GM12878 (cell line): ENCODE results near the gene NIN. TPM values are rescaled to one million over a fixed set of nuclear protein-coding genes. Genes with fewer than 3 reads are reported as not detected.

Experiments used
- ATAC-seq: fragments of 200-7000 bp; cut with Tn5 transposase; 3 replicates; pipeline ENCODE4 v1.9.1; 2020; ENCODE audit warnings: mild to moderate bottlenecking, moderate library complexity
- BruUV-seq: library from RNA; stranded (reverse); fragments of 400-500 nt; replicated peaks from 2 replicates; lab custom pipeline; 2021; lab: Mats Ljungman, UMichigan
- CTCF ChIA-PET: fragments of 300-600 bp; sonication (Branson Sonifier 250); formaldehyde crosslinking; extraction: SDS; loops from one replicate; lab custom pipeline; 2021; ENCODE audit warnings: inconsistent platforms; lab: Yijun Ruan, JAX
- POLR2A ChIA-PET: fragments of 350-600 bp; formaldehyde crosslinking; extraction: SDS; loops from one replicate; lab custom pipeline; 2021; ENCODE audit warnings: inconsistent platforms; lab: Charles Lee
- RAD21 ChIA-PET: fragments of 300-600 bp; sonication (Branson Sonifier 250); formaldehyde crosslinking; loops from one replicate; lab custom pipeline; 2023; ENCODE audit warnings: antibody characterized with exemption; ENCODE audit not compliant: unreplicated experiment; lab: Charles Lee
- SMC1A ChIA-PET: fragments of 300-600 bp; sonication (Branson Sonifier 250); formaldehyde crosslinking; loops from one replicate; lab custom pipeline; 2023; ENCODE audit not compliant: unreplicated experiment, uncharacterized antibody; lab: Charles Lee
- DNase-seq: peaks from one replicate; pipeline ENCODE4 v3.0.0-alpha.2; 2011; ENCODE audit warnings: low read depth, low spot score
- FAIRE-seq: peaks from 3 replicates; lab custom pipeline; 2011; peaks lifted over from hg19 to GRCh38; lab: Jason Lieb, UNC
- H2AFZ ChIP-seq: 2 replicates; pipeline ENCODE4 v1.6.0; 2011; ENCODE audit warnings: low read depth, low read length, control low read depth; ENCODE audit not compliant: control insufficient read depth
- H3K27ac ChIP-seq: 2 replicates; pipeline ENCODE4 v1.5.1; 2011; ENCODE audit warnings: control low read depth; ENCODE audit not compliant: control insufficient read depth, insufficient read depth
- H3K27me3 ChIP-seq, 2 experiments: replicated peaks in 1 of 2; 2 replicates each; pipeline versions ENCODE4 v1.6.0 to v1.6.1; 2011; ENCODE audit warnings: low read length in 1 of 2; ENCODE audit not compliant: control insufficient read depth in 2 of 2, insufficient read depth in 2 of 2
- H3K36me3 ChIP-seq, 2 experiments: 2 replicates each; pipeline ENCODE4 v1.5.1; 2011; ENCODE audit warnings: low read length in 1 of 2; ENCODE audit not compliant: control insufficient read depth in 2 of 2, insufficient read depth in 2 of 2
- H3K4me1 ChIP-seq: 2 replicates; pipeline ENCODE4 v1.6.1; 2011; ENCODE audit warnings: mild to moderate bottlenecking, low read length, moderate library complexity, mixed read lengths; ENCODE audit not compliant: control insufficient read depth, insufficient read depth
- H3K4me2 ChIP-seq: 2 replicates; pipeline ENCODE4 v1.6.0; 2011; ENCODE audit warnings: control low read depth; ENCODE audit not compliant: control insufficient read depth, insufficient read depth
- H3K4me3 ChIP-seq: fragments of 200-600 bp; sonication (generic); 2 replicates; pipeline ENCODE4 v1.5.1; 2016
- H3K79me2 ChIP-seq: 2 replicates; pipeline ENCODE4 v1.6.0; 2011; ENCODE audit warnings: low read length; ENCODE audit not compliant: control insufficient read depth, insufficient read depth
- H3K9ac ChIP-seq: 2 replicates; pipeline ENCODE4 v1.8.0; 2011; ENCODE audit warnings: low read length, control low read depth, mixed read lengths; ENCODE audit not compliant: control insufficient read depth, insufficient read depth
- H3K9me3 ChIP-seq: replicated peaks from 3 replicates; pipeline ENCODE4 v1.5.1; 2011; ENCODE audit warnings: mild to moderate bottlenecking, low read length; ENCODE audit not compliant: control insufficient read depth, insufficient read depth
- H4K20me1 ChIP-seq: 2 replicates; pipeline ENCODE4 v1.6.0; 2011; ENCODE audit not compliant: control insufficient read depth, insufficient read depth
- CBX5 ChIP-seq: sonication (generic); IDR thresholded peaks from 2 replicates; pipeline ENCODE4 v1.6.1; 2016; ENCODE audit warnings: low read depth, moderate library complexity, mild to moderate bottlenecking, inconsistent platforms
- CHD1 ChIP-seq: IDR thresholded peaks from 2 replicates; pipeline ENCODE4 v1.6.1; 2012; ENCODE audit warnings: low read depth, low read length, improper control_type of control experiment
- CUX1 ChIP-seq: IDR thresholded peaks from 2 replicates; pipeline ENCODE4 v1.6.1; 2012; ENCODE audit warnings: improper control_type of control experiment, low read depth, low read length; ENCODE audit not compliant: insufficient replicate concordance
- MTA3 ChIP-seq: IDR thresholded peaks from 2 replicates; pipeline ENCODE4 v1.6.1; 2012; ENCODE audit warnings: low read length, inconsistent platforms, borderline replicate concordance
- RB1 ChIP-seq: fragments of 450-650 bp; formaldehyde crosslinking; IDR thresholded peaks from 2 replicates; pipeline ENCODE4 v1.6.1; 2017; ENCODE audit warnings: mild to moderate bottlenecking, borderline replicate concordance
- SREBF1 ChIP-seq: IDR thresholded peaks from 2 replicates; pipeline ENCODE4 v1.6.1; 2012; ENCODE audit warnings: mild to moderate bottlenecking, low read length
- ZNF274 ChIP-seq: IDR thresholded peaks from one replicate; pipeline ENCODE4 v1.8.0; 2011; ENCODE audit not compliant: insufficient read length, insufficient read depth
- WGBS: methylation state at CpG from one replicate; pipeline ENCODE4 v1.1.6; 2016; ENCODE audit warnings: low lambda C conversion rate; ENCODE audit not compliant: insufficient replicate concordance, insufficient coverage; ENCODE audit errors: missing lambda C conversion rate; 5-methylcytosine and 5-hydroxymethylcytosine counted together
- in situ Hi-C: fragments of 300-500 bp; cut with MboI; formaldehyde crosslinking; loops from 9 replicates; pipeline ENCODE4 v1.14.3; 2018; ENCODE audit warnings: mixed read lengths
- intact Hi-C: fragments of 100-400 bp; cut with micrococcal nuclease; formaldehyde crosslinking; loops from one replicate; pipeline ENCODE4 v1.14.2; 2022; ENCODE audit not compliant: unreplicated experiment
- polyA plus RNA-seq, 11 experiments: library from polyadenylated mRNA; depleted of rRNA in 4 of 11; unstranded in 6 of 11; stranded (reverse) in 5 of 11; fragments of >200 nt; fragmentation: Nextera tagmentation in 4 of 11; fragmentation: Illumina TruSeq in 1 of 11; extraction: Ambion mirVana in 4 of 11; extraction: Trizol in 1 of 11; gene quantifications; 1 replicate in 1 of 11; 2 replicates in 10 of 11; pipeline versions ENCODE4 v1.2.1 to v1.2.3, GENCODE V29; 2011 to 2016; ENCODE audit warnings: inconsistent platforms in 2 of 11, missing spikeins in 2 of 11, low read depth in 1 of 11
- total RNA-seq, 4 experiments: library from RNA; depleted of rRNA in 3 of 4; stranded (reverse); fragments of >200 nt in 3 of 4; fragmentation: Illumina TruSeq in 1 of 4; extraction: Trizol in 1 of 4; gene quantifications; 2 replicates each; pipeline versions ENCODE4 v1.2.1 to v1.2.3, GENCODE V29; 2013 to 2021

NIN gene
- total and polyA plus RNA-seq, 10 of the 15 experiments (the other 5 are each of a cell fraction or from before 2014, with no cell fraction given) = 16.2 to 135 (median 70.3) TPM

GRCh38 chr14:50864946-50865345, 34.0 kb upstream of the NIN start:
- no TSS peak for BruUV-seq
- Histone ChIP-seq H3K4me1 (peaks cover 3% of the 10 kb centered on the region), H3K9ac (no peak overlapping the region), H3K36me3 (no peaks in the 10 kb centered on the region), H3K4me3 (no peak overlapping the region), H3K4me2 (no peak overlapping the region), H3K9me3 (no peaks in the 10 kb centered on the region), H4K20me1 (no peaks in the 10 kb centered on the region), H3K79me2 (no peaks in the 10 kb centered on the region), H3K27me3 (peaks cover 0 to under 1% of the 10 kb centered on the region in 2 experiments; a peak in 2 of 4 replicates), H2AFZ (no peak overlapping the region), H3K27ac (no peak overlapping the region)
- FAIRE-seq (no peak), ATAC-seq (no peak), DNase-seq (no peak)
- TF ChIP-seq CHD1 (no peak), CBX5 (no peak), ZNF274 (no peak), MTA3 (no peak), CUX1 (no peak), SREBF1 (no peak), RB1 (no peak)
- ChIA-PET CTCF (interaction anchor here (1.2 to 13.4 kb wide), 5 partner anchors 76 to 325 kb away, joined by 3 to 317 read pairs (median 4); no protein-coding TSS in a partner anchor), POLR2A (no interaction called here), RAD21 (interaction anchor here (0.6 kb wide), 1 partner anchor 71 kb away, joined by 5 read pairs; no protein-coding TSS in a partner anchor), SMC1A (interaction anchor here (1.2 to 9.2 kb wide), 3 partner anchors 36 to 89 kb away, joined by 3 to 229 read pairs (median 4); no protein-coding TSS in a partner anchor)
- 56% methylated on average over 5 of the region's 5 CpGs for WGBS
- in situ Hi-C loops (loop anchor here (25.0 kb wide), 1 partner anchor 253 kb away; no protein-coding TSS in a partner anchor), intact Hi-C loops (loop anchor here (5.0 kb wide), 2 partner anchors 248 to 323 kb away; no protein-coding TSS in a partner anchor)
